Ovary (tissue), 3 donors: ENCODE results near the gene CFAP97D2.

ENCODE experiments used
- POLR2A ChIP-seq: fragments of 450-650 bp; IDR thresholded peaks from one replicate; pipeline ENCODE4 v1.6.1; 2017; ENCODE audit warnings: antibody characterized with exemption, mild to moderate bottlenecking, moderate library complexity
- TF ChIP-seq, protein P1 (sequence below), 3 donors: fragments of 450-650 bp in 2 of 3; fragments of 200-600 bp in 1 of 3; IDR thresholded peaks; one replicate each; pipeline versions ENCODE4 v1.5.1 to v1.8.0; 2016 to 2022; ENCODE audit warnings: antibody characterized with exemption in 3 of 3, mild to moderate bottlenecking in 1 of 3
- donor health status: DM: no; HTN: no; CAD: no.

DNA sequence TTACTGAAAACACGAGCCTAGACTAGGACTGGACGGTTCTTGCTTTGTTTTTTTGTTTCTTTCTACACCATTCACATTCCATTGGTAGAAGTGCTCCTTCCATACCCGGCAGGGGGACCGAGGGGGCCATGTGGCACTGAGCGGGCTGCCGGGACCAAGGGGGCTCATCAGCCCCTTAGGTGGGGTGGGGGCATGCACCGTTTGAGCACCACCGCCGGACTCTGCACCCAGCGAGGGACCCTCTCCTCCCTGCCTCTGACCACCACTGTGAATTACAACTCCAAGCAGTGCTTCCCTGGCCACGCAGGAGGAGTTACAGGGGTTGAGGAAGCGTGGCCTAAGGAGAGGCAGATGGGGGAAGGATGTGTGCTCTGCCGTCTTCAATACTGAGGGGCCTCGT is 15.0 kb upstream of the CFAP97D2 start:
- TF ChIP-seq, protein P1, sequence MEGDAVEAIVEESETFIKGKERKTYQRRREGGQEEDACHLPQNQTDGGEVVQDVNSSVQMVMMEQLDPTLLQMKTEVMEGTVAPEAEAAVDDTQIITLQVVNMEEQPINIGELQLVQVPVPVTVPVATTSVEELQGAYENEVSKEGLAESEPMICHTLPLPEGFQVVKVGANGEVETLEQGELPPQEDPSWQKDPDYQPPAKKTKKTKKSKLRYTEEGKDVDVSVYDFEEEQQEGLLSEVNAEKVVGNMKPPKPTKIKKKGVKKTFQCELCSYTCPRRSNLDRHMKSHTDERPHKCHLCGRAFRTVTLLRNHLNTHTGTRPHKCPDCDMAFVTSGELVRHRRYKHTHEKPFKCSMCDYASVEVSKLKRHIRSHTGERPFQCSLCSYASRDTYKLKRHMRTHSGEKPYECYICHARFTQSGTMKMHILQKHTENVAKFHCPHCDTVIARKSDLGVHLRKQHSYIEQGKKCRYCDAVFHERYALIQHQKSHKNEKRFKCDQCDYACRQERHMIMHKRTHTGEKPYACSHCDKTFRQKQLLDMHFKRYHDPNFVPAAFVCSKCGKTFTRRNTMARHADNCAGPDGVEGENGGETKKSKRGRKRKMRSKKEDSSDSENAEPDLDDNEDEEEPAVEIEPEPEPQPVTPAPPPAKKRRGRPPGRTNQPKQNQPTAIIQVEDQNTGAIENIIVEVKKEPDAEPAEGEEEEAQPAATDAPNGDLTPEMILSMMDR (IDR thresholded peaks at IDR 0.05): no peak
- TF ChIP-seq POLR2A: no peak
